ENCODE data around the gene PRKRA. TPM values are rescaled to one million over a fixed set of nuclear protein-coding genes. Genes with fewer than 3 reads are reported as not detected.

PRKRA gene
- total RNA-seq, 1 donor: 60.9 TPM

DNA sequence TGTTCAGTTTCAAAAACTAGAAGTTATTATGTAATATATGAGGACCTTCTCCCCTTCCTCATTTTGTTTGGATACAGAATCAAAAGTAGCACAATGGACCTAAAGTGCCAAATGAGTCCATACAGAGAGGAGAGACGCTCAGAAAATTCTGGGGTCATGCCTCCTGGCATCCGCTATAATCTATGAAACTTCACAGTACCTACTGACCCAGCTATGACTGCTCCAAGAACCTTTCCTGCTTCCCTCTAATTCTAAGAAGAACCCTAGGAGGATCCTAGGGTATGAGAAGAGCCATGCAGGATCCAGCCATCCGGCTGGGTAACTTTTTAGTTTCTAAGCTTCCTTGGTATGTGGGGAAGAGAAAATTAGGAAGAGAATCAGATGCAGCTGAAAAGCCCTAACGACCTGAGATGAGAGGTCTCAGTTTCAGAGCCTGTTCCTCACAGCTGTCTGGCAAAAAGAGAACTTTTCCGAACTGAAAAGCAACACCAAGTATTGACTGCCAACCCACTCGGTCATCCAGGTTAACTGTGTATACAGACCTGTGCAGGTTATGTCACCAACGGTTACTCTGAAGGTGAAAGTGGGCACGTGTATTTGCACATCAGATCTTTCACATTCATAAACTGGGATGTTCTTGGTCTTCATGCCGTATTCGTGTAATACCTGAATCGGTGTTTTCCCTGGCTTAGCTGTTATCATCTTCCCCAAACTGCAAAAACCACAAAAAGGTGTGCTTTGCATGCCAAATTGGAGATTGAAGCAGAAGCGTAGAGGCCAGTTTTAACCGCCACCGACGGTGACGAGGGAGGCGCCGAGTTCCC is 1.1 kb downstream of the PRKRA start:
- TF ChIP-seq, protein P1, sequence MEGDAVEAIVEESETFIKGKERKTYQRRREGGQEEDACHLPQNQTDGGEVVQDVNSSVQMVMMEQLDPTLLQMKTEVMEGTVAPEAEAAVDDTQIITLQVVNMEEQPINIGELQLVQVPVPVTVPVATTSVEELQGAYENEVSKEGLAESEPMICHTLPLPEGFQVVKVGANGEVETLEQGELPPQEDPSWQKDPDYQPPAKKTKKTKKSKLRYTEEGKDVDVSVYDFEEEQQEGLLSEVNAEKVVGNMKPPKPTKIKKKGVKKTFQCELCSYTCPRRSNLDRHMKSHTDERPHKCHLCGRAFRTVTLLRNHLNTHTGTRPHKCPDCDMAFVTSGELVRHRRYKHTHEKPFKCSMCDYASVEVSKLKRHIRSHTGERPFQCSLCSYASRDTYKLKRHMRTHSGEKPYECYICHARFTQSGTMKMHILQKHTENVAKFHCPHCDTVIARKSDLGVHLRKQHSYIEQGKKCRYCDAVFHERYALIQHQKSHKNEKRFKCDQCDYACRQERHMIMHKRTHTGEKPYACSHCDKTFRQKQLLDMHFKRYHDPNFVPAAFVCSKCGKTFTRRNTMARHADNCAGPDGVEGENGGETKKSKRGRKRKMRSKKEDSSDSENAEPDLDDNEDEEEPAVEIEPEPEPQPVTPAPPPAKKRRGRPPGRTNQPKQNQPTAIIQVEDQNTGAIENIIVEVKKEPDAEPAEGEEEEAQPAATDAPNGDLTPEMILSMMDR (IDR thresholded peaks at IDR 0.05; ENCODE audit: insufficient read depth, low read depth, low read length): no peak
- DNase-seq (ENCODE audit: low read depth): peak; percentile 8
- H3K4me3 ChIP-seq (ENCODE audit: low read depth, low read length): peak overlapping the region; percentile 91

DNA sequence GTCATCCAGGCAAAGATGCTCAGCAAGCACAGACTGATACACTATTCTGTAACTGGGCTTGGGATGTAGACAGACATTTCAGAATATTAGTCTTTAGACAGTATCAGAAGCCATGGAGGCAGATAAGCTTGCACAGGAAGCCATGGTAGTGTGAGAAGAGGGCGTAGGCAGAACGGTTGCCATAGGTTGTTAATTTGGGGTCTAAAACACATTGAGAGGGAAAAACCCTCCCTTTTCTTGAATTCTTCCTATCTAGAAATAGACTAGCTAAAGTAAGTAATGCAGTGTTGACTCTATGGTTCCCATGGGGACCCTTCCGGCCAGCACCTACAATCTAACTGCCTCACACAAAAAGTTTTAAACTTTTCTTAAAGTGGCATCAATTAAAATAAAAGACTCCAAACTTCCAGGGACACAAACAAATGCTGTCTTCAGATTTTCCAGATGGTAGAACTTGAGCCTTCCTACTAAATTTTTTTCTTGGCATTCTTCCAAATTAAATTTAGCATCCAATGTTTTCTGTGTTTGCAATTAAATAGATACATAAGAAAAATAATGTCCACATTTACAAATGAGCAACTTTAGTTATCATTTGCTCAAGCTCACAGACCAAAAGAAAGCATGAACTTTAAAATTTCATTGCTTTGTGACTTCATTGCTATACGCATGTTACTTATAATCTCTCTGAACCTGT is 1.9 kb downstream of the PRKRA start:
- H3K4me3 ChIP-seq (ENCODE audit: low read depth, low read length): peak overlapping the region; percentile 91
- no peak for DNase-seq (ENCODE audit: low read depth)
- TF ChIP-seq, protein P1 (IDR thresholded peaks at IDR 0.05; ENCODE audit: insufficient read depth, low read depth, low read length): no peak

DNA sequence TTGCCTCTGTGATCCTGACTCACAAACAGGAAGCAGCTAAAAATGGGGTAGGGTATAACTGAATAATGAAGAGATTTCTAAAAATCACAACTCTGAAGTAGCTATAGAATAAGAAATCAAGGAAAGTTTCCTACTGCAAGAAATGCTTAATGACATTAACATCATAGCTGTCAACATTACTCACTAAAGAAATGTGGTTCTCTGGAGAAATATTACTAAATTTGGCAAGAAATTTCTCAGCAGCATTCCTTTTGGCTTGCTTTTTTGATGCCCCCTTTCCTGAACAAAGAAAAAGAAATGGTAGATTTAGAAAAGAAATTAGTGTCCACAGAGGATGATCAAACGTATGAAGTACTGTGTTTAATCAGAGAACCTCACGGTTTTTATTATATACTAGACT is 9.5 kb downstream of the PRKRA start:
- DNase-seq (ENCODE audit: low read depth): no peak
- H3K4me3 ChIP-seq (ENCODE audit: low read depth, low read length): no peak overlapping the region
- TF ChIP-seq, protein P1 (IDR thresholded peaks at IDR 0.05; ENCODE audit: insufficient read depth, low read depth, low read length): no peak

DNA sequence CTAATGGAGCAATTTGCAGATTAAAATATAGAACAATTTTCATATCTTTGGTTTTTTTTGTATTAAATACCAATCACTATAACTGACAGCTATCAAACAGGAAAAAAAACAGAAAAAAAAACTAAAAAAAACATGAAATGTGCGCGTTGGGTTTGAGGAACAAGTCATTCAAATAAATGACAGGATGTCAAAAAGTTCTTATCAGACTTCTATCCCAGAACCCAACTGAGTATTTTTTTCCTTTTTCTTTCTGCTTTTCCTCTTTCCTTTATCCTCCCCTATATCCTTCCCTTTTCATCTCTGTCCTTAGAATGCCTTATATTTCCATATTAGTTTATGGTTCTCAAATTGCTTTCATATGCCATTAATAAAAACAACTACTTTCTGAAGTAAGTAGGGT is 14.3 kb downstream of the PRKRA start:
- H3K4me3 ChIP-seq (ENCODE audit: low read depth, low read length): no peak overlapping the region
- DNase-seq (ENCODE audit: low read depth): no peak
- TF ChIP-seq, protein P1 (IDR thresholded peaks at IDR 0.05; ENCODE audit: insufficient read depth, low read depth, low read length): no peak

DNA sequence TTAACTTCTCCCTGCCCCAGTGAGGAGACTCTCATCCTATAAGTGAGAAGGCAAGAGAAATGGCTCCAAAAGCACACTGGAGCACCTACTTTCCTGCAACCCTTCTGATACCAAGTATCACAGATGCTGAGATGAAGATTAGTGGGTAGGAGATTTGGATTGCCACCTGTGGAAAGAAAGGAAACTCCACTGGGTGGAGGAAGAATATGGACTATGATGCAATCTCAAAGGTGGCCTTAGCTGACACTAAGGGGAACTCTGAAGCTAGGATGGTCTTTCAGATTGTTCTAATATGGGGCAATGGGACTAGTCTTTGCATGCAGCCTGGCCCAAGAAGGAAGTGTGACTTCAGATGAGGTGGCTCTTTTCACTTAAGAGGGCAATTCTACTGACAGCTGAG is 21.6 kb downstream of the PRKRA start:
- no peak overlapping the region for H3K4me3 ChIP-seq (ENCODE audit: low read depth, low read length)
- TF ChIP-seq, protein P1 (IDR thresholded peaks at IDR 0.05; ENCODE audit: insufficient read depth, low read depth, low read length): no peak
- no peak for DNase-seq (ENCODE audit: low read depth)

DNA sequence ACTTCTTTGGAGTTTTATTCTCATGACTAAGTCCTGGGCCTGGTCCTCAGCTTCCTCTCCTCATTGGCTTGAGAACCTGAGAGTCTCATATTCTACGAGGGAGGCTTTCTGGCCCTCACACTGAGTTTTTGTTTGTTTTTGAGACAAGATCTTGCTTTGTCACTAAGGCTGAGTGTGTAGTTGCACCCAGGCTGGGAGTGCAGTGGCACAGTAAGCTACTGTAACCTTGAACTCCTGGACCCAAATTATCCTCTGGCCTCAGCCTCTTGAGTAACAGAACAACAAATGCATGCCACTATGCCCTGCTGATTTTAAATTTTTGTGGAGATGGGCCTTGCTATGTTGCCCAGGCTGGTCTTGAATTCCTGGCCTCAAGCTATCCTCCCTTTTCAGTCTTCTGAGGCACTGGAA is 22.6 kb downstream of the PRKRA start:
- TF ChIP-seq, protein P1 (IDR thresholded peaks at IDR 0.05; ENCODE audit: insufficient read depth, low read depth, low read length): no peak
- DNase-seq (ENCODE audit: low read depth): no peak
- no peak overlapping the region for H3K4me3 ChIP-seq (ENCODE audit: low read depth, low read length)
